Stomach (tissue), 9 donors: Measurements from ENCODE around the gene DOCK11. TPM values are rescaled to one million over a fixed set of nuclear protein-coding genes. Genes with fewer than 3 reads are reported as not detected.

Experiments used
- DNase-seq, 2 donors: peaks; one replicate each; pipeline versions ENCODE4 v3.0.0 to v3.0.0-alpha.2; 2013 to 2019
- H3K27ac ChIP-seq, 5 donors: fragments of 200-600 bp in 4 of 5; sonication (generic) in 4 of 5; one replicate each; pipeline ENCODE4 v1.5.1; 2013 to 2019; ENCODE audit warnings: mild to moderate bottlenecking in 1 of 5, moderate library complexity in 1 of 5
- H3K27me3 ChIP-seq, 3 donors: fragments of 200-600 bp; sonication (generic); one replicate each; pipeline ENCODE4 v1.5.1; 2017 to 2019; ENCODE audit warnings: mixed run types in 1 of 3
- H3K36me3 ChIP-seq, 4 donors: fragments of 200-600 bp; sonication (generic); 1 replicate in 3 of 4; 2 replicates in 1 of 4; pipeline ENCODE4 v1.5.1; 2016 to 2019
- H3K4me1 ChIP-seq, 4 donors: fragments of 200-600 bp; sonication (generic); one replicate each; pipeline ENCODE4 v1.5.1; 2016 to 2019
- H3K4me3 ChIP-seq, 4 donors: fragments of 200-600 bp; sonication (generic) in 3 of 4; one replicate each; pipeline ENCODE4 v1.5.1; 2016 to 2019; ENCODE audit warnings: mild to moderate bottlenecking in 1 of 4
- H3K9me3 ChIP-seq, 4 donors: fragments of 200-600 bp; sonication (generic); one replicate each; pipeline ENCODE4 v1.5.1; 2016 to 2019
- CTCF ChIP-seq, 7 experiments: fragments of 450-650 bp in 4 of 7; fragments of 200-600 bp in 3 of 7; sonication (generic) in 3 of 7; IDR thresholded peaks; one replicate each; pipeline ENCODE4 v1.5.1; 2016 to 2019; ENCODE audit warnings: antibody characterized with exemption in 7 of 7, control low read depth in 2 of 7, mild to moderate bottlenecking in 1 of 7
- EP300 ChIP-seq: sonication (generic); formaldehyde crosslinking; IDR thresholded peaks from one replicate; pipeline ENCODE4 v1.6.1; 2017; ENCODE audit warnings: antibody characterized with exemption
- POLR2A ChIP-seq, 4 donors: fragments of 450-650 bp; IDR thresholded peaks; one replicate each; pipeline ENCODE4 v1.6.1; 2016; ENCODE audit warnings: antibody characterized with exemption in 4 of 4, control low read depth in 2 of 4, mild to moderate bottlenecking in 1 of 4, moderate library complexity in 1 of 4
- POLR2AphosphoS5 ChIP-seq, 3 donors: sonication (generic); formaldehyde crosslinking; IDR thresholded peaks; one replicate each; pipeline ENCODE4 v1.6.1; 2016; ENCODE audit warnings: antibody characterized with exemption in 3 of 3
- WGBS, 5 donors: extraction: QIAGEN DNeasy Blood & Tissue Kit in 3 of 5; methylation state at CpG; one replicate each; pipeline versions ENCODE4 v1.1.5 to v1.1.7; 2013 to 2018; 5-methylcytosine and 5-hydroxymethylcytosine counted together
- intact Hi-C: fragments of 100-400 bp; cut with DNase I; formaldehyde crosslinking; loops from one replicate; pipeline ENCODE4 v1.15.1; 2023; ENCODE audit warnings: low total_unique reads
- polyA plus RNA-seq, 3 donors: library from polyadenylated mRNA; stranded (reverse); fragments of 200-250 nt; gene quantifications; one replicate each; pipeline ENCODE4 v1.2.3, GENCODE V29; 2013
- total RNA-seq, 5 donors: library from RNA; depleted of rRNA; stranded (reverse); fragments of >200 nt; gene quantifications; one replicate each; pipeline versions ENCODE4 v1.1.0 to v1.2.3, GENCODE V29; 2014 to 2016
- donor health status: healthy with polysubstance abuse.
- donor health status: Bipolar disorder and iron deficiency.
- donor health status: healthy.

Gene DOCK11
- total and polyA plus RNA-seq, 8 donors: 3.5 to 34.0 (median 6.2) TPM

- Histone ChIP-seq H3K27me3 (no peaks in the 10 kb centered on the region), H3K9me3 (no peaks in the 10 kb centered on the region), H3K4me1 (peaks cover 0 to 12% (median 0%) of the 10 kb centered on the region in 4 donors), H3K36me3 (peaks cover 0 to 12% (median 7%) of the 10 kb centered on the region in 4 donors), H3K27ac (no peak overlapping the region), H3K4me3 (no peak overlapping the region)
- TF ChIP-seq EP300 (no peak), CTCF (IDR thresholded peaks at IDR 0.05) (no peak), POLR2AphosphoS5 (IDR thresholded peaks at IDR 0.05) (no peak), POLR2A (IDR thresholded peaks at IDR 0.05) (no peak)
- intact Hi-C loops: no loop called here
- DNase-seq: no peak
- WGBS, 5 donors: 77 to 93% (median 88%) methylated on average over 2 of the region's 2 CpGs
These were observed 58.9 kb downstream of the DOCK11 start for GRCh38 chrX:118554511-118554910.

DNA sequence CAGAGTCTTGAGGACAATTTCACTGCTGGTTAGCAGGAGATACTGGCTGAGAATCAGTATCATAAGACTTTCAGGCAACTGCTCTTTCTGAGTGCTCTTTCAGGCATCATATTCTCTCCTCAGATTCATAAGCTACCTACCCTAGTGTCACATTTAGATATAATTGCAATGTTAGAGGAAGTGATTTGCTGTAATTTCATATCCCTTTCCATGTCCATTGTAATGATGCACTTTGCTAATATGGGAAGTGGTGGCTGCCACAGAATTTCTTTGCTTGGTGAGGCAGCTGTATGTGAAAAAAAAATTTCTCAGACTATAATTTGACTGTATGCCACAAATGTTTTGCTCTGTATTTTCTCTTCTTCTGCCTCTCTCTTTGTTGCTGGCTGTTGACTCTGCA lies 63.3 kb downstream of the DOCK11 start:
- intact Hi-C loops: no loop called here
- Histone ChIP-seq H3K4me1 (peaks cover 0 to 2% (median 0%) of the 10 kb centered on the region in 4 donors), H3K27me3 (no peaks in the 10 kb centered on the region), H3K36me3 (peaks cover 0 to 6% (median 2%) of the 10 kb centered on the region in 4 donors), H3K9me3 (no peaks in the 10 kb centered on the region), H3K27ac (no peak overlapping the region), H3K4me3 (no peak overlapping the region)
- TF ChIP-seq CTCF (IDR thresholded peaks at IDR 0.05) (no peak), EP300 (no peak), POLR2A (IDR thresholded peaks at IDR 0.05) (no peak), POLR2AphosphoS5 (IDR thresholded peaks at IDR 0.05) (no peak)
- DNase-seq: no peak

DNA sequence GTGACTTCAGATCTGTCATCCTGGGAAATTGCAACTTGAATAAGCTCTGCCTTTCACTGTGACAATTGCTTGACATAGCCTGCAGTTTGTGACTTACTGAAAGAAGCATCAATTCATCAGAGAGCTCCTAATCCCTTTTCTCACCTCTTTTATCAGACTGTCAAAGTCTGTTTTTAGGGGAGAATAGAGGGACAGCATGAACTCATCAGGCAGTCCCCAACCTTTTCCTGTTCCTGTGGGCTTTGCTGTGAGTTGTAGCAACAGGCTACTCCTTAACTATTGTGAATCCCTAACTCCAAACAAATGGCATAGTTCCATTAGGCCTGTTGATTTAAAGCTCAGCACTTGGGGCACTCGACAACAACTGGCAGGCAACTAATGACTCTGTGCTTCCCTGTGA lies 64.9 kb downstream of the DOCK11 start:
- Histone ChIP-seq H3K9me3 (no peaks in the 10 kb centered on the region), H3K27ac (no peak overlapping the region), H3K4me1 (no peaks in the 10 kb centered on the region), H3K27me3 (no peaks in the 10 kb centered on the region), H3K4me3 (no peak overlapping the region), H3K36me3 (peaks cover 0 to 6% (median 0%) of the 10 kb centered on the region in 4 donors)
- WGBS, 5 donors: 14 to 67% (median 40%) methylated on average over 1 of the region's 1 CpG
- intact Hi-C loops: no loop called here
- TF ChIP-seq CTCF (IDR thresholded peaks at IDR 0.05): no peak
- TF ChIP-seq EP300: no peak
- no peak for TF ChIP-seq POLR2A (IDR thresholded peaks at IDR 0.05)
- TF ChIP-seq POLR2AphosphoS5 (IDR thresholded peaks at IDR 0.05): no peak
- no peak for DNase-seq

DNA sequence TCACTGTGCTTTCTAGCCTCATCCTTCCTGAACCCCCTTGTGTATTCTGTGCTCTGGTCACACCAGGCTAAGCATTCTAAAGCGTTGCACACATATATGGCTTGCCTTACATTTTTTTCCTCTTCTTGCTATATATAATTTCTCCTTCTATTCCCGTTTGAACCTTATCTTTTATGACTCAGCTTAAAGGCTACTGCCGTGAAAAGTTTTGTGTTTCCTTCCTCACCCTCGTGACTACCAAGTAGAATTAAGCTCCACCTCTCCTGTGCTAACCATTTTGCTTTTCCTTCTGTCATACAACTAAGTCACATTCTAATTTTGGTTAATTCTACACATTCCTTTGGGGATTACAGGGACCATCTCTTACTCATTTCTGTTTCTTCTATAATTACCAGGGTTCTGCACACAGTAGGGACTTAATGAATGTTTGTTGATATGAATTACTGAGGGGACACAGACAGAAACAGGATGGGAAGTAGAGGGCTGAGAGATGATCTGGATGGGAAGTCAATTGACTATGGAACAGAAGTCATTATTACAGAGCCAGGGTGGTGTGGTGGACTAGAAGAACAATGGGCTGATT lies 67.1 kb downstream of the DOCK11 start:
- intact Hi-C loops: no loop called here
- Histone ChIP-seq H3K27ac (no peak overlapping the region), H3K36me3 (peaks cover 0 to 6% (median 0%) of the 10 kb centered on the region in 4 donors), H3K9me3 (no peaks in the 10 kb centered on the region), H3K4me1 (no peaks in the 10 kb centered on the region), H3K27me3 (no peaks in the 10 kb centered on the region), H3K4me3 (no peak overlapping the region)
- no peak for TF ChIP-seq POLR2A (IDR thresholded peaks at IDR 0.05)
- TF ChIP-seq EP300: no peak
- no peak for TF ChIP-seq CTCF (IDR thresholded peaks at IDR 0.05)
- TF ChIP-seq POLR2AphosphoS5 (IDR thresholded peaks at IDR 0.05): no peak
- no peak for DNase-seq
- 22 to 36% (median 31%) methylated on average over 2 to 4 of the region's 4 CpGs for WGBS, 5 donors
